Activated B cell treated with CpG ODN at 0.5 μM for 24 hours (primary cell): ENCODE measurements around the gene ARHGEF17. TPM values are rescaled to one million over a fixed set of nuclear protein-coding genes. Genes with fewer than 3 reads are reported as not detected.

Experiments used
- ATAC-seq: fragments of 200-7000 bp; cut with Tn5 transposase; one replicate; pipeline ENCODE4 v1.10.0; 2021; ENCODE audit warnings: low read depth, mild to moderate bottlenecking, moderate library complexity
- CTCF ChIA-PET: fragments of 350-600 bp; sonication (Branson Sonifier 250); formaldehyde crosslinking; loops from one replicate; lab custom pipeline; 2021; ENCODE audit warnings: antibody characterized with exemption; lab: Charles Lee
- POLR2A ChIA-PET: fragments of 350-600 bp; sonication (Branson Sonifier 250); formaldehyde crosslinking; loops from one replicate; lab custom pipeline; 2021; ENCODE audit warnings: antibody characterized with exemption; lab: Charles Lee
- DNase-seq: peaks from one replicate; pipeline ENCODE4 v3.0.0; 2022
- H3K27ac Mint-ChIP-seq: one replicate; pipeline ENCODE4 v1.8.0; 2020; ENCODE audit warnings: mixed read lengths
- H3K27me3 Mint-ChIP-seq: one replicate; pipeline ENCODE4 v1.8.0; 2021; ENCODE audit warnings: mixed read lengths
- H3K36me3 Mint-ChIP-seq: one replicate; pipeline ENCODE4 v1.8.0; 2021; ENCODE audit warnings: low read depth, mixed read lengths
- H3K4me1 Mint-ChIP-seq: one replicate; pipeline ENCODE4 v1.8.0; 2021; ENCODE audit warnings: mixed read lengths
- H3K4me3 Mint-ChIP-seq: one replicate; pipeline ENCODE4 v1.8.0; 2020; ENCODE audit warnings: mild to moderate bottlenecking, mixed read lengths
- H3K9me3 Mint-ChIP-seq: one replicate; pipeline ENCODE4 v1.8.0; 2020; ENCODE audit warnings: mixed read lengths
- CTCF ChIP-seq: fragments of 200-600 bp; IDR thresholded peaks from one replicate; pipeline ENCODE4 v1.8.0; 2022; ENCODE audit warnings: antibody characterized with exemption, mild to moderate bottlenecking
- intact Hi-C: fragments of 100-400 bp; cut with micrococcal nuclease; formaldehyde crosslinking; loops from one replicate; pipeline ENCODE4 v1.15.1; 2024
- total RNA-seq: library from RNA; stranded (reverse); gene quantifications from 2 replicates; pipeline ENCODE4 v1.2.3, GENCODE V29; 2022

The ARHGEF17 gene
- total RNA-seq, 1 donor from 2014 or later: 0.02 TPM

- DNase-seq (no peak), ATAC-seq (no peak)
- H3K4me1 Mint-ChIP-seq: peaks cover 18% of the 10 kb centered on the region
- ChIA-PET CTCF (interaction anchor here (0.9 kb wide), 1 partner anchor 15 kb away, joined by 3 read pairs; no protein-coding TSS in a partner anchor), POLR2A (no interaction called here)
- H3K9me3 Mint-ChIP-seq: no peaks in the 10 kb centered on the region
- H3K36me3 Mint-ChIP-seq: no peaks in the 10 kb centered on the region
- H3K4me3 Mint-ChIP-seq: no peak overlapping the region
- no peak overlapping the region for H3K27ac Mint-ChIP-seq
- intact Hi-C loops: no loop called here
- no peaks in the 10 kb centered on the region for H3K27me3 Mint-ChIP-seq
- TF ChIP-seq CTCF: no peak
These were observed 33.2 kb upstream of the ARHGEF17 start for GRCh38 chr11:73274722-73275380.

- Mint-ChIP-seq H3K9me3 (no peaks in the 10 kb centered on the region), H3K36me3 (no peaks in the 10 kb centered on the region), H3K4me1 (peaks cover 15% of the 10 kb centered on the region), H3K27me3 (no peaks in the 10 kb centered on the region), H3K27ac (no peak overlapping the region), H3K4me3 (no peak overlapping the region)
- intact Hi-C loops: no loop called here
- ATAC-seq (no peak), DNase-seq (no peak)
- no peak for TF ChIP-seq CTCF
- POLR2A ChIA-PET: no interaction called here
- CTCF ChIA-PET: interaction anchor here (0.9 kb wide), 1 partner anchor 14 kb away, joined by 3 read pairs; no protein-coding TSS in a partner anchor
These were observed 32.7 kb upstream of the ARHGEF17 start for GRCh38 chr11:73275381-73275750.

GRCh38 chr11:73277467-73277866 is 30.6 kb upstream of the ARHGEF17 start:
- TF ChIP-seq CTCF: no peak
- Mint-ChIP-seq H3K9me3 (no peaks in the 10 kb centered on the region), H3K27ac (no peak overlapping the region), H3K27me3 (no peaks in the 10 kb centered on the region), H3K4me1 (no peaks in the 10 kb centered on the region), H3K36me3 (no peaks in the 10 kb centered on the region), H3K4me3 (no peak overlapping the region)
- no peak for DNase-seq
- CTCF ChIA-PET: no interaction called here
- ATAC-seq: no peak
- intact Hi-C loops: no loop called here
- POLR2A ChIA-PET: interaction anchor here (0.7 kb wide), 1 partner anchor 99 kb away, joined by 3 read pairs; no protein-coding TSS in a partner anchor

- no peaks in the 10 kb centered on the region for H3K36me3 Mint-ChIP-seq
- intact Hi-C loops: no loop called here
- no peaks in the 10 kb centered on the region for H3K9me3 Mint-ChIP-seq
- no peak overlapping the region for H3K27ac Mint-ChIP-seq
- no peak for TF ChIP-seq CTCF
- CTCF ChIA-PET: no interaction called here
- H3K27me3 Mint-ChIP-seq: no peaks in the 10 kb centered on the region
- DNase-seq: no peak
- POLR2A ChIA-PET: no interaction called here
- H3K4me1 Mint-ChIP-seq: no peaks in the 10 kb centered on the region
- no peak for ATAC-seq
- H3K4me3 Mint-ChIP-seq: no peak overlapping the region
These were observed 27.4 kb upstream of the ARHGEF17 start for GRCh38 chr11:73280626-73281025.

- Mint-ChIP-seq H3K27me3 (no peaks in the 10 kb centered on the region), H3K27ac (no peak overlapping the region), H3K9me3 (no peaks in the 10 kb centered on the region), H3K4me1 (no peaks in the 10 kb centered on the region), H3K4me3 (no peak overlapping the region), H3K36me3 (no peaks in the 10 kb centered on the region)
- no peak for DNase-seq
- POLR2A ChIA-PET: no interaction called here
- ATAC-seq: no peak
- CTCF ChIA-PET: no interaction called here
- intact Hi-C loops: no loop called here
- TF ChIP-seq CTCF: no peak
These were observed 26.8 kb upstream of the ARHGEF17 start for GRCh38 chr11:73281201-73281741.
